K562 (cell line): Measurements from ENCODE around the gene PRR29. TPM values are rescaled to one million over a fixed set of nuclear protein-coding genes. Genes with fewer than 3 reads are reported as not detected.

ENCODE experiments used
- CAMTA2 ChIP-seq: fragments of 250-450 bp; sonication (Bioruptor Pico); conservative IDR thresholded peaks from 2 replicates; pipeline ENCODE4 v1.5.1; 2022
- ELF4 ChIP-seq: fragments of 450-650 bp; formaldehyde crosslinking; IDR thresholded peaks from 2 replicates; pipeline ENCODE4 v1.4.0; 2022; ENCODE audit warnings: missing genetic modification characterization
- HDAC3 ChIP-seq: fragments of 450-650 bp; IDR thresholded peaks from 2 replicates; pipeline ENCODE4 v1.6.1; 2018; ENCODE audit warnings: borderline replicate concordance, mild to moderate bottlenecking, moderate library complexity; ENCODE audit not compliant: partially characterized antibody
- L3MBTL2 ChIP-seq: fragments of 450-650 bp; IDR thresholded peaks from 2 replicates; pipeline ENCODE4 v1.6.1; 2016; ENCODE audit warnings: mild to moderate bottlenecking, moderate library complexity
- NCOA4 ChIP-seq: fragments of 450-650 bp; IDR thresholded peaks from 2 replicates; pipeline ENCODE4 v1.6.1; 2018; ENCODE audit warnings: mild to moderate bottlenecking; ENCODE audit not compliant: partially characterized antibody
- NELFE ChIP-seq: IDR thresholded peaks from 2 replicates; pipeline ENCODE4 v1.6.1; 2011; ENCODE audit warnings: mild to moderate bottlenecking; ENCODE audit not compliant: insufficient read depth, insufficient read length
- NEUROD1 ChIP-seq: fragments of 150-350 bp; IDR thresholded peaks from 2 replicates; pipeline ENCODE4 v1.6.1; 2014; ENCODE audit warnings: borderline replicate concordance, low read length, low read depth; ENCODE audit not compliant: partially characterized antibody
- PCBP2 ChIP-seq: fragments of 200-400 bp; formaldehyde crosslinking; IDR thresholded peaks from 2 replicates; pipeline ENCODE4 v1.6.1; 2018; ENCODE audit warnings: low read length, low read depth, mild to moderate bottlenecking, moderate library complexity; ENCODE audit not compliant: poor library complexity, severe bottlenecking
- RBM25 ChIP-seq: fragments of 200-400 bp; formaldehyde crosslinking; IDR thresholded peaks from 2 replicates; pipeline ENCODE4 v1.6.1; 2018; ENCODE audit warnings: low read length, low read depth, moderate library complexity; ENCODE audit not compliant: severe bottlenecking
- ZBTB40 ChIP-seq, 2 experiments: fragments of 450-650 bp in 1 of 2; sonication (generic) in 1 of 2; formaldehyde crosslinking in 1 of 2; IDR thresholded peaks; 2 replicates each; pipeline versions ENCODE4 v1.7.1 to v1.9.0; 2016 to 2022; ENCODE audit warnings: inconsistent platforms in 1 of 2, mild to moderate bottlenecking in 1 of 2, missing genetic modification reagents in 1 of 2
- ZNF175 ChIP-seq: fragments of 200-800 bp; sonication (Bioruptor generic); IDR thresholded peaks from 2 replicates; pipeline ENCODE4 v1.6.1; 2016; ENCODE audit warnings: low read depth, mild to moderate bottlenecking, missing genetic modification characterization, missing compliant biosample characterization
- ZNF280A ChIP-seq: fragments of 450-650 bp; IDR thresholded peaks from 2 replicates; pipeline ENCODE4 v1.6.1; 2018; ENCODE audit warnings: mild to moderate bottlenecking, low read depth; ENCODE audit not compliant: partially characterized antibody
- ZNF511 ChIP-seq: sonication (generic); formaldehyde crosslinking; IDR thresholded peaks from 2 replicates; pipeline ENCODE4 v1.8.0; 2022; ENCODE audit warnings: mild to moderate bottlenecking, missing genetic modification reagents
- ZNF830 ChIP-seq: fragments of 250-450 bp; sonication (Bioruptor Pico); IDR thresholded peaks from 2 replicates; pipeline ENCODE4 v1.5.0; 2021; ENCODE audit warnings: mild to moderate bottlenecking
- polyA plus RNA-seq, 8 experiments: library from polyadenylated mRNA; depleted of rRNA in 4 of 8; stranded (reverse) in 5 of 8; unstranded in 3 of 8; fragments of >200 nt; fragmentation: Nextera tagmentation in 2 of 8; fragmentation: Illumina TruSeq in 1 of 8; extraction: Ambion mirVana in 2 of 8; extraction: Trizol in 1 of 8; gene quantifications; 2 replicates each; pipeline versions ENCODE4 v1.2.1 to v1.2.3, GENCODE V29; 2011 to 2014; ENCODE audit warnings: inconsistent platforms in 1 of 8, missing spikeins in 1 of 8
- total RNA-seq, 7 experiments: library from RNA; depleted of rRNA in 6 of 7; stranded (reverse); fragments of >200 nt in 6 of 7; fragmentation: Illumina TruSeq in 2 of 7; extraction: Trizol in 2 of 7; gene quantifications; 2 replicates each; pipeline versions ENCODE4 v1.2.1 to v1.2.3, GENCODE V29; 2011 to 2021; ENCODE audit warnings: low replicate concordance in 1 of 7
- TF ChIP-seq, protein P1 (sequence below): fragments of 450-650 bp; IDR thresholded peaks from 2 replicates; pipeline ENCODE4 v1.7.0; 2016; ENCODE audit warnings: borderline replicate concordance

Gene PRR29
- total and polyA plus RNA-seq, 9 of the 15 experiments (the other 6 are each of a cell fraction or from before 2014, with no cell fraction given), result 0.08 to 0.58 (median 0.15) TPM; not detected in 5

DNA sequence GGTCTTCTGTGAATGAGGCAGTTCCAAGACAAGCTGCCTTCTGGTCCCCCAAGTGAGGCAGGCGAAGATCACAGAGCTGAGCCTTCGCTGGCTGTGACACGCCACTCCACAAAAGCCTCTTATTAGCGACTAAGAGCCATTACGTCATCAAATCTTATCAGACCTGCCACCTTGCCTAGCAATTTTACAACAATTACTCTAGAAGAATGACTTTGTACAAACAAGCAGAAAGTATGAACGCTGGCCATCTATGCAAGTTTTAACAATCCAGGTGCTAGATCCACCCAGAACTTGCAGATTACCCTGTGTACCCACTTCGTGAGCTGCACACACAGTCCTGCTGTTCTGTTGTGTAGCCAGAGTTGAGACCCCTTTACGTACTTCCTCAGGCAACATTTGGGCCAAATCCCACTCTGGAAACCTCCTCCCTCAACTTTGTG is 26.1 kb downstream of the PRR29 start (continued):
- peak; percentile 17 for TF ChIP-seq HDAC3
- TF ChIP-seq L3MBTL2, result peak; percentile 69
- no peak for TF ChIP-seq NELFE
- 0 out of 2 replicates have a peak, but pooled peaks have one; percentile 42 for TF ChIP-seq ZBTB40 (IDR thresholded peaks at IDR 0.05)
- TF ChIP-seq ZBTB40 (CRISPR knock-in tag; IDR thresholded peaks at IDR 0.05), result no peak
- TF ChIP-seq NEUROD1, result peak; percentile 60
- TF ChIP-seq CAMTA2 (CRISPR knock-in tag), result no peak
- TF ChIP-seq RBM25, result no peak
- TF ChIP-seq ZNF175 (CRISPR knock-in tag), result peak; percentile 94
- no peak for TF ChIP-seq PCBP2
- TF ChIP-seq, protein P1, sequence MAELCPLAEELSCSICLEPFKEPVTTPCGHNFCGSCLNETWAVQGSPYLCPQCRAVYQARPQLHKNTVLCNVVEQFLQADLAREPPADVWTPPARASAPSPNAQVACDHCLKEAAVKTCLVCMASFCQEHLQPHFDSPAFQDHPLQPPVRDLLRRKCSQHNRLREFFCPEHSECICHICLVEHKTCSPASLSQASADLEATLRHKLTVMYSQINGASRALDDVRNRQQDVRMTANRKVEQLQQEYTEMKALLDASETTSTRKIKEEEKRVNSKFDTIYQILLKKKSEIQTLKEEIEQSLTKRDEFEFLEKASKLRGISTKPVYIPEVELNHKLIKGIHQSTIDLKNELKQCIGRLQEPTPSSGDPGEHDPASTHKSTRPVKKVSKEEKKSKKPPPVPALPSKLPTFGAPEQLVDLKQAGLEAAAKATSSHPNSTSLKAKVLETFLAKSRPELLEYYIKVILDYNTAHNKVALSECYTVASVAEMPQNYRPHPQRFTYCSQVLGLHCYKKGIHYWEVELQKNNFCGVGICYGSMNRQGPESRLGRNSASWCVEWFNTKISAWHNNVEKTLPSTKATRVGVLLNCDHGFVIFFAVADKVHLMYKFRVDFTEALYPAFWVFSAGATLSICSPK, result no peak
- TF ChIP-seq ZNF511, result no peak
- no peak for TF ChIP-seq ELF4 (CRISPR knock-in tag)
- TF ChIP-seq ZNF830, result no peak
- TF ChIP-seq ZNF280A, result no peak
- TF ChIP-seq NCOA4, result no peak
